Endothelial cell of umbilical vein (primary cell): ENCODE data around the gene CFLAR. TPM values are rescaled to one million over a fixed set of nuclear protein-coding genes. Genes with fewer than 3 reads are reported as not detected.

Source experiments
- BruUV-seq: library from RNA; stranded (reverse); fragments of 400-500 nt; replicated peaks from 2 replicates; lab custom pipeline; 2021; lab: Mats Ljungman, UMichigan
- CTCF ChIA-PET: fragments of 300-600, 350-600 bp; sonication (Branson Sonifier 250); formaldehyde crosslinking; loops from one replicate; lab custom pipeline; 2021; ENCODE audit warnings: antibody characterized with exemption, inconsistent platforms; lab: Charles Lee
- POLR2A ChIA-PET: fragments of 300-600, 350-600 bp; sonication (Branson Sonifier 250); formaldehyde crosslinking; loops from one replicate; lab custom pipeline; 2021; ENCODE audit warnings: antibody characterized with exemption, inconsistent platforms; lab: Charles Lee
- DNase-seq: peaks from one replicate; pipeline ENCODE4 v3.0.0-alpha.2; 2011; ENCODE audit warnings: low read depth, low spot score
- FAIRE-seq: peaks from 2 replicates; lab custom pipeline; 2011; peaks lifted over from hg19 to GRCh38; lab: Jason Lieb, UNC
- H2AFZ ChIP-seq: 2 replicates; pipeline ENCODE4 v1.6.0; 2012; ENCODE audit warnings: low read depth, low read length, control low read depth, inconsistent platforms
- H3K27ac ChIP-seq: 2 replicates; pipeline ENCODE4 v1.5.1; 2011; ENCODE audit warnings: low read depth, mild to moderate bottlenecking, control low read depth, low read length, moderate library complexity; ENCODE audit not compliant: insufficient read depth
- H3K27me3 ChIP-seq, 2 experiments: 2 replicates each; pipeline versions ENCODE4 v1.6.0 to v1.6.1; 2011; ENCODE audit warnings: low read length in 2 of 2, mixed read lengths in 1 of 2; ENCODE audit not compliant: control insufficient read depth in 2 of 2, insufficient read depth in 2 of 2
- H3K36me3 ChIP-seq, 2 experiments: 2 replicates in 1 of 2; 3 replicates in 1 of 2; pipeline ENCODE4 v1.5.1; 2011; ENCODE audit warnings: low read length in 2 of 2, mild to moderate bottlenecking in 1 of 2, moderate library complexity in 1 of 2; ENCODE audit not compliant: control insufficient read depth in 2 of 2, insufficient read depth in 2 of 2; ENCODE audit errors: extremely low read depth in 1 of 2
- H3K4me1 ChIP-seq: 3 replicates; pipeline ENCODE4 v1.5.1; 2011; ENCODE audit warnings: mild to moderate bottlenecking, low read length; ENCODE audit not compliant: control insufficient read depth, insufficient read depth; ENCODE audit errors: extremely low read depth
- H3K4me2 ChIP-seq: 2 replicates; pipeline ENCODE4 v1.6.1; 2011; ENCODE audit warnings: low read length, control low read depth, mixed read lengths; ENCODE audit not compliant: insufficient read depth
- H3K4me3 ChIP-seq, 3 experiments: fragments of 200-600 bp in 1 of 3; sonication (generic), shearing (Covaris generic) in 1 of 3; replicated peaks in 1 of 3; 2 replicates each; pipeline ENCODE4 v1.5.1; 2011 to 2016; ENCODE audit warnings: control low read depth in 3 of 3, low read length in 3 of 3, mild to moderate bottlenecking in 2 of 3, inconsistent platforms in 1 of 3, low read depth in 1 of 3, moderate library complexity in 1 of 3; ENCODE audit not compliant: insufficient read depth in 1 of 3
- H3K79me2 ChIP-seq: 2 replicates; pipeline ENCODE4 v1.6.0; 2012; ENCODE audit warnings: low read length, inconsistent platforms; ENCODE audit not compliant: control insufficient read depth, insufficient read depth
- H3K9ac ChIP-seq: replicated peaks from 2 replicates; pipeline ENCODE3; 2011; ENCODE audit warnings: low read length, control low read depth; ENCODE audit not compliant: insufficient read depth; ENCODE audit errors: extremely low read depth
- H3K9me1 ChIP-seq: replicated peaks from 3 replicates; pipeline ENCODE4 v1.6.0; 2011; ENCODE audit warnings: mild to moderate bottlenecking, low read length; ENCODE audit not compliant: control insufficient read depth, insufficient read depth; ENCODE audit errors: extremely low read depth
- H3K9me3 ChIP-seq: replicated peaks from 2 replicates; pipeline ENCODE4 v1.5.1; 2012; ENCODE audit warnings: low read length, inconsistent platforms; ENCODE audit not compliant: control insufficient read depth, insufficient read depth
- H4K20me1 ChIP-seq: replicated peaks from 2 replicates; pipeline ENCODE3; 2011; ENCODE audit warnings: mild to moderate bottlenecking, low read length; ENCODE audit not compliant: control insufficient read depth, insufficient read depth; ENCODE audit errors: extremely low read depth
- CTCF ChIP-seq, 2 donors: IDR thresholded peaks; 1 replicate in 1 of 2; 2 replicates in 1 of 2; pipeline ENCODE4 v1.5.1; 2011; ENCODE audit warnings: low read length in 2 of 2, mild to moderate bottlenecking in 2 of 2, moderate library complexity in 2 of 2, control low read depth in 1 of 2, inconsistent platforms in 1 of 2, low read depth in 1 of 2; ENCODE audit not compliant: insufficient read depth in 1 of 2; ENCODE audit errors: extremely low read depth in 1 of 2
- FOS ChIP-seq: IDR thresholded peaks from 2 replicates; pipeline ENCODE4 v1.6.1; 2011; ENCODE audit warnings: mild to moderate bottlenecking, low read length, moderate library complexity, borderline replicate concordance; ENCODE audit not compliant: insufficient read depth
- GATA2 ChIP-seq: IDR thresholded peaks from 2 replicates; pipeline ENCODE4 v1.7.0; 2011; ENCODE audit warnings: low read depth, mild to moderate bottlenecking, moderate library complexity, mixed read lengths, low read length; ENCODE audit not compliant: insufficient read length, insufficient read depth
- MYC ChIP-seq: IDR thresholded peaks from one replicate; pipeline ENCODE4 v1.6.1; 2011; ENCODE audit warnings: mild to moderate bottlenecking, low read depth, low read length
- dilution Hi-C: fragments of 300-500 bp; cut with MboI; formaldehyde crosslinking; loops from one replicate; pipeline ENCODE4 v1.15.0; 2019; ENCODE audit warnings: low sequenced_read_pairs; ENCODE audit not compliant: extremely low pct_ligation_motif_present
- intact Hi-C: fragments of 100-400 bp; cut with micrococcal nuclease; formaldehyde crosslinking; loops from one replicate; pipeline ENCODE4 v1.10.0; 2022
- polyA plus RNA-seq, 4 experiments: library from polyadenylated mRNA; depleted of rRNA in 3 of 4; stranded (reverse) in 3 of 4; unstranded in 1 of 4; fragments of >200 nt; gene quantifications; 2 replicates each; pipeline versions ENCODE4 v1.2.1 to v1.2.3, GENCODE V29; 2011 to 2012; ENCODE audit warnings: missing spikeins in 1 of 4
- total RNA-seq: library from RNA; stranded (reverse); gene quantifications from 2 replicates; pipeline ENCODE4 v1.2.3, GENCODE V29; 2021
- TF ChIP-seq, protein P1 (sequence below): IDR thresholded peaks from 2 replicates; pipeline ENCODE4 v1.6.1; 2011; ENCODE audit not compliant: insufficient read depth, insufficient read length

The CFLAR gene
- total and polyA plus RNA-seq, 2 donors (not counting 3 experiments of a cell fraction or from before 2014, with no cell fraction given): 104 to 260 TPM

DNA sequence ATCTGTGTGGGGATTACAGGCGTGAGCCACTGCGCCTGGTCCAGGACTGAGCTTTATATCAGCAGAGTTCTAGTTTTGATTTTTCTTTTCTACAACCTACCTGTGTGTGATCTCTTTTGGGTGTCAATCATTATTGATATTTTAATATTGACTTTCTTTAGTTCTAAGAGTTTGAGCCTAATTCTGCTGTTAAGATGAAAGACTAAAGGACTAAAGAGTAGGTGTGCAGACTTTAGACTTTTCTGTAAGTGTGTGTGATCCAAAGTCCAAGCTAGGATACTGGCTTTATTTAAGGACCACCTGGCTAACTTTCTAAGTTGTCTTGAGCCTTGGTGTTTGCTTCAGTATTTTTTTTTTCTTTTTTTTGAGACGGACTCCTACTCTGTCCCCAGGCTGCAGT is 79.4 kb downstream of the CFLAR start:
- Histone ChIP-seq H3K27ac (no peak overlapping the region), H3K27me3 (no peaks in the 10 kb centered on the region), H3K79me2 (peaks cover 4% of the 10 kb centered on the region), H3K9ac (no peak overlapping the region), H3K4me1 (peaks cover 30% of the 10 kb centered on the region), H3K36me3 (peaks cover 13 to 18% of the 10 kb centered on the region in 2 experiments), H3K9me1 (no peaks in the 10 kb centered on the region), H2AFZ (no peak overlapping the region), H3K9me3 (no peaks in the 10 kb centered on the region), H4K20me1 (no peaks in the 10 kb centered on the region), H3K4me3 (no peak overlapping the region), H3K4me2 (no peak overlapping the region)
- no peak for TF ChIP-seq CTCF (IDR thresholded peaks at IDR 0.05; ENCODE audit: extremely low read depth in 1 of 2, insufficient read depth in 1 of 2, low read depth in 1 of 2, low read length in 2 of 2)
- no peak for TF ChIP-seq MYC
- TF ChIP-seq FOS: no peak
- TF ChIP-seq, protein P1, sequence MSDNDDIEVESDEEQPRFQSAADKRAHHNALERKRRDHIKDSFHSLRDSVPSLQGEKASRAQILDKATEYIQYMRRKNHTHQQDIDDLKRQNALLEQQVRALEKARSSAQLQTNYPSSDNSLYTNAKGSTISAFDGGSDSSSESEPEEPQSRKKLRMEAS: no peak
- TF ChIP-seq GATA2: no peak
- ChIA-PET POLR2A (no interaction called here), CTCF (interaction anchor here (1.1 to 3.8 kb wide), 4 partner anchors 13 to 37 kb away, joined by 3 to 26 read pairs (median 15); partner anchors contain the start of gene CASP10)
- intact Hi-C loops (no loop called here), dilution Hi-C loops (loop anchor here (25.0 kb wide), 1 partner anchor 283 kb away; no protein-coding TSS in a partner anchor)
- DNase-seq (no peak), FAIRE-seq (no peak)
- no TSS peak for BruUV-seq
